Natural killer cell (primary cell): ENCODE measurements around the gene FAM120AOS. TPM values are rescaled to one million over a fixed set of nuclear protein-coding genes. Genes with fewer than 3 reads are reported as not detected.

Experiments used
- ATAC-seq, 3 donors: fragments of 150-1000 bp in 2 of 3; fragments of 200-7000 bp in 1 of 3; cut with Tn5 transposase; 1 replicate in 1 of 3; 2 replicates in 2 of 3; pipeline ENCODE4 v1.10.0; 2021; ENCODE audit warnings: mild to moderate bottlenecking in 2 of 3, moderate library complexity in 2 of 3
- DNase-seq, 2 donors: peaks; one replicate each; pipeline versions ENCODE4 v3.0.0 to v3.0.0-alpha.2; 2013 to 2021; ENCODE audit warnings: mixed read lengths in 1 of 2
- H3K27ac ChIP-seq: one replicate; pipeline ENCODE4 v1.5.1; 2013; ENCODE audit warnings: mild to moderate bottlenecking, low read length
- H3K27me3 ChIP-seq: one replicate; pipeline ENCODE4 v1.6.1; 2013; ENCODE audit warnings: low read length; ENCODE audit not compliant: control insufficient read depth, insufficient read depth
- H3K36me3 ChIP-seq: one replicate; pipeline ENCODE4 v1.6.1; 2013; ENCODE audit warnings: low read length; ENCODE audit not compliant: control insufficient read depth, insufficient read depth
- H3K4me1 ChIP-seq: one replicate; pipeline ENCODE4 v1.6.1; 2013; ENCODE audit warnings: low read length; ENCODE audit not compliant: control insufficient read depth, insufficient read depth
- H3K4me3 ChIP-seq: one replicate; pipeline ENCODE4 v1.5.1; 2013; ENCODE audit warnings: low read length
- H3K9me3 ChIP-seq: one replicate; pipeline ENCODE4 v1.6.1; 2013; ENCODE audit warnings: low read length; ENCODE audit not compliant: control insufficient read depth, insufficient read depth
- H3K27ac Mint-ChIP-seq, 2 donors: one replicate each; pipeline ENCODE4 v1.8.0; 2022; ENCODE audit warnings: mild to moderate bottlenecking in 2 of 2, mixed read lengths in 2 of 2, moderate library complexity in 1 of 2
- H3K27me3 Mint-ChIP-seq, 2 donors: one replicate each; pipeline ENCODE4 v1.8.0; 2022; ENCODE audit warnings: low read depth in 2 of 2, mixed read lengths in 2 of 2
- H3K36me3 Mint-ChIP-seq: one replicate; pipeline ENCODE4 v1.8.0; 2022; ENCODE audit warnings: mixed read lengths
- H3K4me1 Mint-ChIP-seq, 2 donors: one replicate each; pipeline ENCODE4 v1.8.0; 2022; ENCODE audit warnings: mixed read lengths in 2 of 2
- H3K4me3 Mint-ChIP-seq: one replicate; pipeline ENCODE4 v1.8.0; 2022; ENCODE audit warnings: mild to moderate bottlenecking, moderate library complexity, mixed read lengths
- H3K9me3 Mint-ChIP-seq, 2 donors: one replicate each; pipeline ENCODE4 v1.8.0; 2022; ENCODE audit warnings: mixed read lengths in 2 of 2
- CTCF ChIP-seq: fragments of 200-600 bp; IDR thresholded peaks from one replicate; pipeline ENCODE4 v1.8.0; 2022; ENCODE audit warnings: antibody characterized with exemption
- WGBS: methylation state at CpG from one replicate; pipeline ENCODE4 v1.1.7; 2013; ENCODE audit warnings: missing lambda C conversion rate; ENCODE audit not compliant: insufficient coverage; 5-methylcytosine and 5-hydroxymethylcytosine counted together
- intact Hi-C: fragments of 100-400 bp; cut with micrococcal nuclease; formaldehyde crosslinking; loops from one replicate; pipeline ENCODE4 v1.14.2; 2022
- total RNA-seq, 4 donors: library from RNA; stranded (reverse); fragments of 120-200 nt in 1 of 4; gene quantifications; one replicate each; pipeline versions ENCODE4 v1.2.3 to v1.2.4, GENCODE V29; 2013 to 2022

FAM120AOS gene
- total RNA-seq, 3 donors from 2014 or later (not counting 1 experiment from before 2014, with no cell fraction given) = 36.7 to 49.7 (median 45.3) TPM

DNA sequence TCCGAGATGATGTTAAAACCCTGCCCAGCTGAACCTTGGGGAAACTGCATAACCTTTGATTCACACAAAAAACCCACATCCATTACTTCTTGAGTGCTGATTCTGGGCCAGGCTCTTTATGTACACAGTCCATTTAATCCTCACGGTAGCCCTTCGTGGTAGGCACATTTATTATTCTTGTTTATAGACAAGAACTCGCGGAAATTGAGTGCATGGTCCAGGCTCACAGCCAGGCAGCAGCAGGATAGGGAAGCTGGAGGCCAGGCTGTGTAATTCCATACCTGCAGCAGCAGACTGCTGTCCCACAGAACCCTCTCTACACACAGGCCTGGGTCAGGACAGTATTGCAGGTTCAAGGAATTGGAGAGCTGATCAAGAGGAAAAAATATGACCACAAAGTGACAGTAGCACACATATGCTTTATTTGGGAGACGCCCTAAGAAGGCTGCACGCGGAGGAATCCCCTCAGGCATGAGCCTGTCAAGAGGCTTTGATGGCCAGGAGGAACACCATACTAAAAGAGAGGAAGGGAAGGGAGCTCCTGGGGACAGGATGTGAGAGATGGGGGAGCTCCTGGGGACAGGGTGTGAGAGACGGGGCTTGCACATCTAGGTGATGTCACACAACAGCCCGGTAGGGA is 30.3 kb downstream of the FAM120AOS start:
- no peaks in the 10 kb centered on the region for H3K4me1 ChIP-seq
- WGBS = 91% methylated on average over 10 of the region's 10 CpGs
- no peak overlapping the region for H3K27ac ChIP-seq
- H3K36me3 Mint-ChIP-seq = peaks cover 10% of the 10 kb centered on the region
- no peaks in the 10 kb centered on the region for H3K27me3 ChIP-seq
- no peak overlapping the region for H3K4me3 Mint-ChIP-seq
- no peak overlapping the region for H3K4me3 ChIP-seq
- peaks cover 17% of the 10 kb centered on the region for H3K9me3 ChIP-seq
- no peak overlapping the region for H3K27ac Mint-ChIP-seq
- no peak for DNase-seq
- no peaks in the 10 kb centered on the region for H3K36me3 ChIP-seq
- H3K9me3 Mint-ChIP-seq = peaks cover 3 to 4% of the 10 kb centered on the region in 2 donors
- ATAC-seq = no peak
- no peaks in the 10 kb centered on the region for H3K4me1 Mint-ChIP-seq
- no peak for TF ChIP-seq CTCF
- H3K27me3 Mint-ChIP-seq = peaks cover 17 to 36% of the 10 kb centered on the region in 2 donors
- intact Hi-C loops = no loop called here

- no peak overlapping the region for H3K4me3 Mint-ChIP-seq
- H3K36me3 Mint-ChIP-seq = peaks cover 18% of the 10 kb centered on the region
- DNase-seq = no peak
- no peak overlapping the region for H3K27ac Mint-ChIP-seq
- 88% methylated on average over 1 of the region's 1 CpG for WGBS
- H3K4me3 ChIP-seq = no peak overlapping the region
- no peak for ATAC-seq
- H3K4me1 ChIP-seq = no peaks in the 10 kb centered on the region
- H3K27ac ChIP-seq = no peak overlapping the region
- intact Hi-C loops = no loop called here
- peaks cover 28% of the 10 kb centered on the region for H3K9me3 ChIP-seq
- H3K27me3 ChIP-seq = peaks cover 2% of the 10 kb centered on the region
- peaks cover 3 to 4% of the 10 kb centered on the region in 2 donors for H3K9me3 Mint-ChIP-seq
- no peak for TF ChIP-seq CTCF
- no peaks in the 10 kb centered on the region for H3K36me3 ChIP-seq
- no peaks in the 10 kb centered on the region for H3K4me1 Mint-ChIP-seq
- H3K27me3 Mint-ChIP-seq = peaks cover 21 to 26% of the 10 kb centered on the region in 2 donors
Measured at GRCh38 chr9:93419023-93419422, 34.4 kb downstream of the FAM120AOS start.

GRCh38 chr9:93417538-93417937 is 35.8 kb downstream of the FAM120AOS start:
- Mint-ChIP-seq H3K9me3 (peaks cover 3 to 4% of the 10 kb centered on the region in 2 donors), H3K4me3 (no peak overlapping the region), H3K27me3 (peaks cover 25 to 30% of the 10 kb centered on the region in 2 donors), H3K36me3 (peaks cover 18% of the 10 kb centered on the region), H3K4me1 (no peaks in the 10 kb centered on the region), H3K27ac (no peak overlapping the region)
- no peak for TF ChIP-seq CTCF
- DNase-seq (no peak), ATAC-seq (no peak)
- Histone ChIP-seq H3K9me3 (peaks cover 28% of the 10 kb centered on the region), H3K27me3 (peaks cover 2% of the 10 kb centered on the region), H3K4me3 (no peak overlapping the region), H3K27ac (no peak overlapping the region), H3K36me3 (no peaks in the 10 kb centered on the region), H3K4me1 (no peaks in the 10 kb centered on the region)
- no CpG with 5 or more reads among the region's 1 CpG for WGBS
- intact Hi-C loops = no loop called here
